Lung (tissue), 12 donors: Measurements from ENCODE around the gene PDLIM3. TPM values are rescaled to one million over a fixed set of nuclear protein-coding genes. Genes with fewer than 3 reads are reported as not detected.

Experiments used
- ATAC-seq: fragments of 200-7000 bp; cut with Tn5 transposase; one replicate; pipeline ENCODE4 v1.9.1; 2020; ENCODE audit warnings: moderate number of reproducible peaks; ENCODE audit not compliant: insufficient read depth, low FRiP score
- DNase-seq, 3 donors: peaks; one replicate each; pipeline ENCODE4 v3.0.0-alpha.2; 2013 to 2017
- H3K27ac ChIP-seq, 2 donors: one replicate each; pipeline ENCODE4 v1.5.1; 2013; ENCODE audit warnings: mild to moderate bottlenecking in 2 of 2, moderate library complexity in 2 of 2, control low read depth in 1 of 2, inconsistent platforms in 1 of 2, low read depth in 1 of 2, low read length in 1 of 2
- H3K27me3 ChIP-seq, 3 donors: one replicate each; pipeline ENCODE4 v1.5.1; 2013; ENCODE audit warnings: low read length in 2 of 3; ENCODE audit not compliant: control insufficient read depth in 3 of 3, insufficient read depth in 3 of 3
- H3K36me3 ChIP-seq, 4 donors: one replicate each; pipeline ENCODE4 v1.5.1; 2013; ENCODE audit warnings: low read length in 4 of 4, mild to moderate bottlenecking in 1 of 4, moderate library complexity in 1 of 4; ENCODE audit not compliant: control insufficient read depth in 4 of 4, insufficient read depth in 4 of 4
- H3K4me1 ChIP-seq, 5 donors: one replicate each; pipeline ENCODE4 v1.5.1; 2013; ENCODE audit warnings: low read length in 5 of 5, mild to moderate bottlenecking in 2 of 5, moderate library complexity in 1 of 5; ENCODE audit not compliant: control insufficient read depth in 5 of 5, insufficient read depth in 5 of 5
- H3K4me3 ChIP-seq: one replicate; pipeline ENCODE4 v1.5.1; 2013; ENCODE audit warnings: mild to moderate bottlenecking, control low read depth, moderate library complexity
- H3K9ac ChIP-seq, 2 donors: one replicate each; pipeline ENCODE4 v1.5.1; 2013; ENCODE audit warnings: low read length in 2 of 2, control low read depth in 1 of 2; ENCODE audit not compliant: insufficient read depth in 1 of 2
- H3K9me3 ChIP-seq, 4 donors: one replicate each; pipeline ENCODE4 v1.5.1; 2013; ENCODE audit warnings: low read length in 3 of 4, mild to moderate bottlenecking in 1 of 4, moderate library complexity in 1 of 4; ENCODE audit not compliant: control insufficient read depth in 4 of 4, insufficient read depth in 3 of 4
- CTCF ChIP-seq: IDR thresholded peaks from 2 replicates; pipeline ENCODE4 v1.5.1; 2012; ENCODE audit warnings: mild to moderate bottlenecking; ENCODE audit errors: control extremely low read depth, extremely low read depth
- WGBS, 2 donors: extraction: QIAGEN DNeasy Blood & Tissue Kit; methylation state at CpG; one replicate each; pipeline ENCODE4 v1.1.7; 2013; 5-methylcytosine and 5-hydroxymethylcytosine counted together
- polyA plus RNA-seq, 2 donors: library from polyadenylated mRNA; stranded (reverse); fragments of 200-250 nt; gene quantifications; one replicate each; pipeline ENCODE4 v1.2.1, GENCODE V29; 2013
- total RNA-seq, 2 donors: library from RNA; depleted of rRNA in 1 of 2; stranded (reverse); fragments of >200 nt in 1 of 2; gene quantifications; one replicate each; pipeline ENCODE4 v1.2.1, GENCODE V29; 2014 to 2021
- donor health status: control.
- donor health status: control.
- donor health status: Bipolar disorder and iron deficiency.
- donor health status: healthy.
- donor health status: DM: yes; HTN: yes; CAD: no.

PDLIM3 gene
- total and polyA plus RNA-seq, 4 donors = 21.5 to 58.1 (median 33.9) TPM

GRCh38 chr4:185467991-185468390 is 67.3 kb downstream of the PDLIM3 start:
- H3K4me3 ChIP-seq = no peak overlapping the region
- 88 to 94% methylated on average over 8 of the region's 8 CpGs for WGBS, 2 donors

GRCh38 chr4:185467101-185467500 is 68.2 kb downstream of the PDLIM3 start:
- Histone ChIP-seq H3K9me3 (no peaks in the 10 kb centered on the region), H3K36me3 (no peaks in the 10 kb centered on the region), H3K4me1 (peaks cover 0 to 27% (median 2%) of the 10 kb centered on the region in 5 donors), H3K27ac (no peak overlapping the region), H3K4me3 (no peak overlapping the region), H3K27me3 (peaks cover 0 to 6% (median 0%) of the 10 kb centered on the region in 3 donors), H3K9ac (no peak overlapping the region)
- DNase-seq (no peak), ATAC-seq (no peak)
- TF ChIP-seq CTCF = no peak
- 73 to 91% methylated on average over 4 of the region's 4 CpGs for WGBS, 2 donors

More at GRCh38 chr4:185467991-185468390, 67.3 kb downstream of the PDLIM3 start:
- Histone ChIP-seq H3K9ac (no peak overlapping the region), H3K27ac (no peak overlapping the region), H3K36me3 (no peaks in the 10 kb centered on the region), H3K4me1 (peaks cover 0 to 29% (median 2%) of the 10 kb centered on the region in 5 donors), H3K9me3 (no peaks in the 10 kb centered on the region), H3K27me3 (peaks cover 0 to 6% (median 0%) of the 10 kb centered on the region in 3 donors)
- TF ChIP-seq CTCF = no peak
- no peak for ATAC-seq
- no peak for DNase-seq

- no peak for ATAC-seq
- Histone ChIP-seq H3K9ac (no peak overlapping the region), H3K4me3 (no peak overlapping the region), H3K36me3 (no peaks in the 10 kb centered on the region), H3K4me1 (peaks cover 0 to 24% (median 2%) of the 10 kb centered on the region in 5 donors), H3K27ac (no peak overlapping the region), H3K27me3 (peaks cover 0 to 6% (median 0%) of the 10 kb centered on the region in 3 donors), H3K9me3 (no peaks in the 10 kb centered on the region)
- TF ChIP-seq CTCF = no peak
- WGBS, 2 donors = 84 to 89% methylated on average over 3 of the region's 3 CpGs
- DNase-seq = no peak
Observed at GRCh38 chr4:185465707-185466106, 69.6 kb downstream of the PDLIM3 start.

- TF ChIP-seq CTCF = no peak
- Histone ChIP-seq H3K27ac (no peak overlapping the region), H3K27me3 (peaks cover 0 to 6% (median 0%) of the 10 kb centered on the region in 3 donors), H3K36me3 (no peaks in the 10 kb centered on the region), H3K4me3 (no peak overlapping the region), H3K9me3 (no peaks in the 10 kb centered on the region), H3K4me1 (peaks cover 0 to 24% (median 0%) of the 10 kb centered on the region in 5 donors), H3K9ac (no peak overlapping the region)
- peak in 2 of 3 donors; percentile 77 to 83 for DNase-seq
- no peak for ATAC-seq
- WGBS, 2 donors = 11 to 25% methylated on average over 1 of the region's 1 CpG
Observed at GRCh38 chr4:185464887-185465286, 70.4 kb downstream of the PDLIM3 start.
